Embryonic facial prominence (tissue), 1 donor: ENCODE data around the gene LMF1.

Experiments used
- DNase-seq: peaks from one replicate; pipeline ENCODE4 v3.0.0-alpha.2; 2016; ENCODE audit errors: extremely low spot score

Gene LMF1

DNA sequence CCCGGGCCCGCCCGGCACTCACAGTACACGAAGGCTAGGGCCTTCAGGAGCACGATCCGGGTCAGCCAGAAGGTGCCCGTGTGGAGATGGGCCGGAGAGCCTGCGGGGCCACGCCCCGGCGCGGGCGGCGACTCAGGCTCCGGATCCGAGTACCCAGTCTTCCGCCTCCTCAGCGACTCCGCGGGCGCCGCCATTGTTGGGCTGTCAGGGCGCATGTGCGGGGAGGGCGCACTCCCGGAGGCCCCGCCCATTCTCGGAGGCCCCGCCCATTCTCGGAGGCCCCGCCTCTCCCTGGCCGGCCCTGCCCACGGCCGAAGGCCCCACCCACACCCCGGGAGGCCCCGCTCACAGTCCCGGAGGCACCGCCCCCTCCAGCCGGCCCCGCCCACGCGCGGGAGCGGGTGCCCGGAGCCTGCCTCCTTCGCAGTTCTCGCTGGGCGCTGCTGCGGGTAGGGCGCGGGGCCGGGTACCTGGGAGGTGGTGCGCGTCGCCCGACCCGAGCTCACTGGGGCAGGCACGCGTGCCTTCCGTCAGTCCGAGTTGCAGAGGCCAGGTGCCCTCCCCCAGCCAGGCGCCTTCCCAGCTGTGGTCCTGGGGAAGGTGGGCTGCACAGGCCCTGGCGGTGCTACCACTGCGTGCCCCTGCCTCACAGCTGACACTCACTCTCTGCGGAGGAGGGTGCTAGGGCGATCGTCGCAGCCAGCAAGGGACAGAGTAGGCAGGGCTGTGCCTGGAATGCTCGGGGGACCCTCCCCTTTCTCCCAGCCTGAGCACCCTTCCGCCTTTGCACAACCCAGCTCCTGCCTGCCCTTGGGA lies at the start of gene LMF1:
Gene LMF1, minus strand, starts transcription at position 219 of the 816 bp plus-strand sequence. Its CDS starts 4 bp downstream, at position 215.
- peak; percentile 73 for DNase-seq

DNA sequence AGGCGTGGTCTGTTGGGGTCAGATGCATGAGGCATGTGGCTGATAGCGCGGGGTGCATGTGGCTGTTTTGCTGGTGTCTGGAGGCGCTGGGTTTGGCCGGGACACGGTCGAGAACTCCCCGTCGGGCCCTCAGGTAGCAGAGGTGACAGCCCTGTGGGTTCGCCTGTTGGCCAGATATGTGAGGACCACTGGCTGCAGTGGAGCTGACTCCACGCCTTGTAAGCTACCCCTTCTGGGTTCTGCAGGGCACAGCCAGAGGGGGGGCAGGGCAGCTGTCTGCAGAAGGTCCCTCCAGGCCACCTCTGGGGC lies 49.3 kb upstream of the LMF1 start:
- DNase-seq, result no peak

DNA sequence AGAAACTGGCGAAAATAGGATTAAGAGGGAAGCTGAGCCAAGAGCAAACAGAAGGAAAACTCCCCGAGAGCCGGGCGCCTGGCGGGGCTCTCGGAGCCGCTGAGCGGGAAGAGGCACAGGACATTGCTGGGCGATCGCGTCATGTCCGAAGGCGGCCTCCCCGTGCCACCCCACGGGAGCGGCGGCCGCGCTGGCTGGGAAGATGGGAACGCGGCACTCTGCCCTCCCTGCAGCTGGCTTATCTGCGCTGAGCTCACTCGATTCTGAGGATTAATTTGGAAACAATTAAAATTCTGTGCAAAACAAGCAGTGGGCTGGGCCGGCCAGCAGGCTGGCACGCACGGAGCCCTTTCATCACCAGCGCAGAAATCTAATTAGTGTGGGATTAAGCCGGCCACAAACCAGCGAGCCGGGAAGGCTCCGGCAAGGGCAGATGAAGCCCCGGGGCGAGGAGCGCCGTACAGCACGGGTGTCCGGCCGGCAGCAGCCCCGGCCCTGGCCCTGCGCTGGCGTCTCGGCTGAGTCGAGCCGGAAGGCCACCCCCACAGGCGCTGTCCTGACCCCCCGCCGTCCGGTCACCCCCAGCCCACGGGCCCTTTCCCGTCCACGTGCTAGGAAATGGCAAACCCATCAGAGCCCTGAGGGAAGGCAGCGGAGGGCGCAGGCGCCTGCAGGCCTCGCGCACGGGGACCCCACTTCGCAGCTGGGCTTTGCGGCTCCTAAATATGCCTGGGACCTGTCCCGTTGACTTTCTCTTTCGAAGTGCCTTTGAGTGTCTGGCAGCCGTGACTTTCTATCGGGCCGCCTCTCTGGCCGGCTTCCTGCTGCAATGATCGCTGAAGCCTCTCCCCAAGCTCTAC lies 48.7 kb upstream of the LMF1 start:
- no peak for DNase-seq

DNA sequence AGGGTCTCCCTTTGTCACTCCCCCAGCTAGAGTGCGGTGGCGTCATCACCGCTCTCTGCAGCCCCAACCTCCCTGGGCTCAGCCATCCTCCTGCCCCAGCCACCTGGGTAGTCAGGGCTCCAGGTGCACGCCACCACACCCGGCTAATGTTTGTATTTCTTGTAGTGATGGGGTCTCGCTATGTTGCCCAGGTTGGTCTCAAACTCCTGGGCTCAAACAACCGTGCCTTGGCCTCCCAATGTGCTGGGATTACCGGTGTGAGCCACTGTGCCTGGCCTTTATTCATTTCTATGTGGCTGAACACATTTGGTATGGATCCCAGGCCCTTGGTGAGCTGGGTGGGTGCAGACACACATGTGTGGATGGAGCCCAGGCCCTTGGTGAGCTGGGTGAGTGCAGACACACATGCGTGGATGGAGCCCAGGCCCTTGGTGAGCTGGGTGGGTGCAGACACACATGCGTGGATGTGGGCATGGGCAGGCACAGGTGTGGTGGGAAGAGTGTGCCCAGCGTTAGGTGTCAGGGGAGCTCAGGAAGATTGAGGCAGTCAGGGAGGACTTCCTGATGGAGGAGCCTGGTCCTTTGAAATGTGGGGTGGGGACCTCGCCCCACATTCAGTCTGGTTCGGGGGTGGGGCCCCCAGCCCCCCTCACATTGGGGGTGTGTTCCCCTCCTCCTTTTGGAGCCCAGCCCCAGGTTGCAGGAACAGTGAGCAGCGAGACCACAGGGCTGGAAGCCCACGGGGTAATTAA lies 47.8 kb upstream of the LMF1 start:
- no peak for DNase-seq

DNA sequence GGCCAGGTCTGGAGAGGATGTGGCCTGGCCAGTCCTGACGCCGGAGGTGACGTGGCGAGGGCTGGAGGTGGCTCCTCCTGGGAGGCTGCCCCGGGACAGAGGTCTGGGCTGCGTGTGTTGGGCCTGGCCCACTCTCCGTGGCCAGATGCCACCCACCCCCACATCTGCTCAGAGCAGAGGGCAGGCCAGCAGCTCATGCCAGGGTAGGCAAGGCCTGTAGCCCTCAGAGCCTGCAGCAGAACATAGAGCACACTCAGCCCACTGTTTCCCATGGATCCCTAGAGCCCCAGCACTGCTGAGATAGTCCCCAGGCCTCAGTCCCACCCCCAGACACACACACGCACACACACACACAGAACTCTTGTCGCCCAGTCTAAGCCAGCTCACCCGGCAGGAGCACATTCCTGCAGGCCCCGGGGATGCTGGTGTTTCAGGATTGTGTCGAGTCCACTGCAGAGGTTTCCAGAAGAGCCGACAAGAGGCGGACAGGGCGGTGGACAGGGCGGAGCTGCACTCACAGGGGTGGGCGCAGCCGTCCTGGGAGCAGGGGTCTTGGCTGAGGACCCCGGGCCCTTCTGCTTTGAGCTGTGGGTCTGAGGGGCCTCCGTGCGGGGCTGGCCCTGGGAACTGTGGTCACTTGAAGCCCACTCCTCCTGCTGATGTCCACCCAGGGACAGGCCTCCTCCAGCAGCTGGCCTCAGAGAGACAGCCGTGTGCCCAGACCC lies 44.1 kb upstream of the LMF1 start:
- DNase-seq, result no peak

DNA sequence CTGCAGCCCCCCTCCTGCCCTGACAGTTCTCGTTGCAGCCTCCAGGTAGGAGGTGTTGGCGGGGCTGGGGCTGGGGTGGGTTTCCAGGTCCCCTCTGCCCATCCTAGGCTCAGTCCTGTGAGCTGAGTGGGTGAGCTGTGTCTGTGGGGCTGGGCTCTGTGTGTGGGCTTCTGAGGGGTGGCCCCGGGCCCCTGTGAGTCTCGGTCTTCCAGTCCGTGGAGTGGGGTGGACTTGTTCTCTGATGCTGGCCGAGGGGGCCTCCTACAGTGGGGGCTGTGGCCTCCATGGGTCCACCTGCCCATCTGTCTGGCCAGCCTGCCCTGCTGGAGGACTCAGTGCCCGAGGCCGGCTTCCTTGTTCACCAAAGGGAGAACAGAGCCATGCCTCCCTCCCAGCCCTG lies 43.4 kb upstream of the LMF1 start:
- no peak for DNase-seq

DNA sequence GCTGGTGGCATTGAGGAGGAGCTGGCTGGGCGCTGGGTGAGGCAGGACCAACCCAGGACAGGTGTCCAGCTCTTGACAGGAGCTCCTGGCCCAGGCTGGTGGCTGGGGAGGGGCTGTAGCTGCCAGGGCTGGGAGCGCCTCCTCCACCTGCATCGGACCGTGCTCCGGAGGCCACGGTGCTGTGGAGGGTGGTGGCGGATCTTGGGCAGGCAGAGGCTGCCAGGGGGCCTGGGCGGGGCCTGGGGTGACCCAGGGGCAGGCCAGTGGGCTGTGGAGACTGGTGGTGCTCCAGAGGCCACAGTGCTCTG lies 42.8 kb upstream of the LMF1 start:
- DNase-seq, result no peak

DNA sequence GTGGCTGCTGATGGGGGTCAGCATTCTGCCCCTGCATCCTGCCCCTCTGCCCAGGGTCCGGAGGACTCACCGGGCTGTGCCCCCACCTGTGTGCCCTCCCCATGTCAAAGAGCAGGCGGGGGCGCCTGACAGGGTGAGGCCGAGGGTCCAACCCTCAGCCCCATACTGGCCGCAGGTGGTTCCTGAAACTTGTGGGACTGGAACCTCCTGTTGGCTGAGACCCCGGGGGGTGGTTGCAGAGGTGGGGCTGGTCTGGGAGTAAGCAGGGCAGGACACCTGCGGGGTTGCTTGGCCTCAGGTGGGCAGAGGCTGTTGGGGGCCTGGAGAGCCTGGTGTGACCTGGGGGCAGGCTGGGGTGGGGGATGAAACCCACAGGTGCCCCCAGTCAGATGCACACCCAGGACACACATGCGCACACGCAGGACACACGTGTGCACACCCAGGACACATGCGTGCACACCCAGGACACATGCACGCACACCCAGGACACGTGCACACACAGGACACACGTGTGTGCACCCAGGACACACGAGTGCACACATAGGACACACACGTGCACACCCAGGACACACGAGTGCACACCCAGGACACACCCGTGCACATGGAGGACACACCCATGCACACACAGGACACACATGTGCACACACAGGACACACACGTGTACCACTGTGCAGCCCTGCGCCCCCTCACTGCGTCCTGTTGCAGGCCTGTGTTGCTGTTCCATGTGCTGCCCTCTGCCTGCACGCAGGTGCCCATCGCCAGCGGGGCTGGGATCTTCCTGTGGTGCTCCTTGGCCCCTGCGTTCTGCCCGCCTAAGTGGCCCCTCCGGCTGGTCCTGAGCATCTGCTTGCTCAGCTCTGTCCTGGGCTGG lies 42.2 kb upstream of the LMF1 start:
- no peak for DNase-seq

DNA sequence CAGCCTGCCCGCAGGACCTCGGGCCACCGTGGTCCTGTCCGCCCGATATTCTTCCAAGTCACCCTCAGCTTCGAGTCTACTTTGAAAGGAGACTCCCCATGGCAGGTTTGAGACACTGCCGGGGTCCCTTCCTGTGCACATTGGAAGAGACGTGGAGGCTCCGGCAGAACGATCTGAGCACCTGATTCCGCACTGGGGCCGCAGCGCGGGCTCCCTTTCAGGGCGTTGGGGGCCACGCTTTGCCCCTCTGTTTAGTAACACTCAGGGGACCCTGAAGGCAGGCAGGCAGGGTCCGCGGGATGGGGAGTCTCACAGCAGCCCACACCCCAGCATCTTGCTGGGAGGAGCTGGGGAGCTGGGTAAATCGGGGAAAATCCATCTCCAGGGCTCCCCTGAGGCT lies 41.4 kb upstream of the LMF1 start:
- no peak for DNase-seq

DNA sequence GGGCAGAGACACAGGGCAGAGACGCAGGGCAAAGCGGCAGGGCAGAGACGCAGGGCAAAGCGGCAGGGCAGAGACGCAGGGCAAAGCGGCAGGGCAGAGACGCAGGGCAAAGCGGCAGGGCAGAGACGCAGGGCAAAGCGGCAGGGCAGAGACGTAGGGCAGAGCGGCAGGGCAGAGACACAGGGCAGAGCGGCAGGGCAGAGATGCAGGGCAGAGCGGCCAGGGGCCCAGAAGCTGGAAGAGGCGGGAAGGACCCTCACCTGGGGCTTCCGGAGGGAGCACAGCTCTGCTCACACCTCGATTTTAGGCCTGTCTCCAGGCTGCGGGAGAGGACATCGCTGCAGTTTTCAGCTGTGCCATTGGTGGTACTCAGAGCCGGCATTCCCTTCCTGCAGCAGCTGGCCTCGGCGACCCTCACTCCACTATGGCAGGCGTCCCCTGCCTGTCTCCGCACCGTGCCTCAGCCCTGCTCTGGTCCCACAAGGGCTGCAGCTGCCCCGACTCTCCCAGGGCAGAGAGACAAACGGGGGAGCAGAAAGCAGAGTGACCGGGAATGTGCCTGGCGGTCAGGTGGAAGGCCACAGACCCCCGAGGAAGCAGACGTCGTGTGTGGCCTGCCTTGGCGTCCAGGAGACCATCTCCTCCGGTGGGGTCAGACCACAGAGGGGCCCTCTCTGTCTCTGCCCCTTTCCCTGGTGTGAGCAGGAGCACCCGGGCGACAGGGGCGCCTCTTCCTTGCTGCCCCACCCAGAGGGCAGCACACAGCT lies 40.7 kb upstream of the LMF1 start:
- DNase-seq, result no peak

DNA sequence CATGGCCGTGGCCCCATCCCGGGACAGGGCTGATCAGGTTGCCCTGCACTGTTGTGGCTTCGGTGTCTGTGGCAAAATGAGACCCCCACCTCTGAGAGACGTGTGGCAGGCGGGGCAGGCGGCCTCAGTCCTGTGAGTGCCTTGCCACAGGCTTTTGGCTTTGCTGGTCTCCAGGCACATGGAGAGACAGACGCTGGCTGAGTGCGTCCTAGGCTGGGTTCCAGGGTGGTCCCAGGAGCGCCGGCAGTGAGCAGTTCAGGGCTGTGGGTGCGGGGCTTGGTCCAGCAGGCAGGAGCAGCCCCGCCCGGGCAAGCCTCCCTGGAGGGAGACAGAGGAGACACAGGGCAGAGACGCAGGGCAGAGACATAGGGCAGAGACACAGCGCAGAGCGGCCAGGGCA lies 40.0 kb upstream of the LMF1 start:
- no peak for DNase-seq

DNA sequence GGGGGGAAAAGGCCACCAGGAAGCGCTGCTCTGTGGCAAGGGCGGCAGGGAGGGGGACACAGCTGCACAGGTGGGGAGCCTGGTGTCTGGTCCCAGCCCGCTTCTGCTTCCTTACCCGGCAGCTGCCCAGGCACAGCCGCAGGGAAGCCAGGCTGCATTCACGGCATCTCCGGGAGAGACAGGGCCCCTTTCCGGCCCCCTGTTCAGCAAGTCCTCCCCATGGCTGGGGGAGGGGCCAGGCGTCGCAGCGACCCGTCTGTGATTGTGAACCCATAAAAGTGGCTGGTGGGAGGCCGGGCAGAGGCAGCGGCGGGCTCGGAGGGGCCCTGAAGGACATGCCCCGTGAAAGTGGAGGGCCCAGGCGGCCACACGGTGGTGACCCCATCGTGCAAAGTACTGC lies 39.5 kb upstream of the LMF1 start:
- no peak for DNase-seq

DNA sequence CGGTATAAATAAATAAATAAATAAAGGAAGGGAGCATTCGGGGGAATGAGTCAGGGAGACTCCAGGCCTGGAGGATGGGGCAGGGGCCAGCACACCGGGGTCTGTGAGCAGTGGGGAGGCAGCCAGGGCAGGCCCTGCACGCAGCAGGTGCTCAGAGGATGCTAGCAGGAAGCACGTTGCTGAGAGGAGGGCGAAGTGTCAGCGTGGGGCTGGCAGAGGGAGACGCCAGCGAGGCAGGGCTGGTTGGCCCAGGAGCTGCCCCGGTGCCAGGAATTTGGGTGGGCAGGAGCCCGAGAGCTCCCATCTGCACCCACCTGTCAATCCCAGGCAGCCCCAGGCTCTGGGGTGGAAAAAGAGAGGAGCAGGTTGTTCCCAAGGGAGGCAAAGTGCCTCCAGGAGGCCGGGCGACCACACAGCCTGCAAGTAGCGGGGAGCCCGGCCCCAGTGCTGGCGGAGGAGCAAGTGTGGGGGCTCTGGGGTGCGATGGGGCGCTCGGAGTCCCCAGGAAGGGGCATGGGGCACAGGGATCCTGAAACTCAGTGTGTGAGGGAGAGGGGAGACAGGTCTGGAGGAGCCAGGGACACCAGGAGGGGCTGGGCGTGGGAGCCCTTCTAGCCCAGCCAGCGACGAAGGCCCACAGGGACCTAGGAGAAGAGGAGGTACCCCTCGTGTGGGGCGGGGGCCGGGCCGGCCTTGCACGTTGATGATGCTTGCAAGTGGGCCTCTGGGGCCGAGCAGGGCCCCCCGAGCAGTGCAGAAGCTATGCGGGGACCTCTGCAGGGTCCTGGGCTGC lies 38.8 kb upstream of the LMF1 start:
- no peak for DNase-seq

DNA sequence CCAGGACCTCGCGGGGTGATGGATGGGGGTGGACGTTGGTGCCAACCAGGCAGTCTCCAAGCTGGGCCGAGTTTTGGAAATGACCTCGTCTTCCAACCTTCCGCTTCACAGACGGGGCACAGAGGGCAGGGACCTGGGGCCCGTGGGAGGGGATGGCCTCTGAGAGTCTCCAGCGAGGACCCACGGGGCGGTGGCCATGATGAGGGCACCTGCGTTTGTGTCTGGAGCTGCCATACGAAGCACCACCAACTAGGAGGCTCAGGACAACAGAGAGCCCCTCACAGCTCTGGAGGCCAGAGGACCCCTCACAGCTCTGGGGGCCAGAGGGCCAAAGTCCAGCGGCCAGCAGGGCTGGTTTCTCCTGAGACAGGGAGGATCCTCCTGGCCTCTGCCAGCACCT lies 37.3 kb upstream of the LMF1 start:
- DNase-seq, result no peak

DNA sequence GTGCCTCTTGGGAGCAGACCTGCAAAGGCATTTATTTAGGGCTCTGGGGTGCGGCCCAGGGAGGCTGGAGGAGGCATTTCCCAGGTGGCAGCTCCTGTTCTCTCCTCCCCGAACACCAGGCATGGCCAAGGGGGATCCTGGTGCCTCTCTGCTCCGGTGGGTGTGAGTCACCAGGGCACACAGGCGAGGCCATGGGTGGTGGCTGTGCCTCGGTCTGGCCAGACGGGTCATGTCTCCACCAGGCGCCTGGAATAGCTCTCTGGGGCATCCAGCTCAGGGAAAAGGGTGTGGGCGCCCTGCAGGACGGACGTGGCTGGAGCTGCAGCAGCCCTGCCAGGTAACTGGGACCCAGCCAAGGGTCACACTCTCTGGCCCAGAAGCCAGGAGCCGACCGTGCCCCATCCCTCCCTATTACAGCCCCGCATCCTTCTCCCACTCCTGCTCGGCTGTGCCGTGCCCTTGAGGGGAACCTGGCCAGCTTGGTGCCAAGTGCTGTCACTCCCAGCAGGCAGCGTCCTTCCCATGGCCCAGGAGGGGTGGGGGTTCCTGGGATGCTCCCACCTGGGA lies 36.6 kb upstream of the LMF1 start:
- no peak for DNase-seq

DNA sequence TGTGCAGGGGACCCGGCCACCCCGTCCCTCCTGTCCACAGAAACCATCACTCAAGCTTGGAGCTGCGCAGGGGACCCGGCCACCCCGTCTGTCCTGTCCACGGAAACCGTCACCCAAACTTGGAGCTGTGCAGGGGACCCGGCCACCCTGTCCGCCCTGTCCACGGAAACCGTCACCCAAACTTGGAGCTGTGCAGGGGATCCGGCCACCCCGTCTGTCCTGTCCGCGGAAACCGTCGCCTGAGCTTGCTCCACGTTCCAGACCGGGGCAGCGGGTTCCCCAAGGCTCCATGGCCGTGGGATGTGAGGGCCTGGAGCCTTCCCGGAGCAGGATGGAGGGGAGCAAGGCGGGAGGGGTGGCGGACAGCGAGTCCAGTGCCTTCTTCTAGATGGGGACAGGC lies 36.0 kb upstream of the LMF1 start:
- no peak for DNase-seq

DNA sequence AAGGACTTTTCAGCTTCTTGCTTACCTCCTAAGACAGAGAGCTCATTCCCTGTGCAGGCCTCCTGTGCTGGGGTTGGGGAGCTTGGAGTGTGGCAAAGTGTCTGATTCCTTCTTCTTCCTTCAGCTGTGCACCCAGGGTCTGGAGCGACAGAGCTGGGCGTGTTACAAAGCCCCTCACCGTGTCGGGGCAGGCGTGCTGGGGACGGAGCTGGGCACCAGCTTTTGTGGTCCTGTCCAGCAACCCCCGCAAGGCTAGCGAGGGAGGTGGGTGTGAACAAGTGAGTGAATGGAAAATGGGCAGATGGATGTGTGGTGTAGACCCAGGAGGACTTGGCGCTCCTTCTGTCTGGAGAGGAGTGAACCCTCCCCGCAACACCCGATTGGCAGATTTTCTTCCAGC lies 34.5 kb upstream of the LMF1 start:
- DNase-seq, result no peak

DNA sequence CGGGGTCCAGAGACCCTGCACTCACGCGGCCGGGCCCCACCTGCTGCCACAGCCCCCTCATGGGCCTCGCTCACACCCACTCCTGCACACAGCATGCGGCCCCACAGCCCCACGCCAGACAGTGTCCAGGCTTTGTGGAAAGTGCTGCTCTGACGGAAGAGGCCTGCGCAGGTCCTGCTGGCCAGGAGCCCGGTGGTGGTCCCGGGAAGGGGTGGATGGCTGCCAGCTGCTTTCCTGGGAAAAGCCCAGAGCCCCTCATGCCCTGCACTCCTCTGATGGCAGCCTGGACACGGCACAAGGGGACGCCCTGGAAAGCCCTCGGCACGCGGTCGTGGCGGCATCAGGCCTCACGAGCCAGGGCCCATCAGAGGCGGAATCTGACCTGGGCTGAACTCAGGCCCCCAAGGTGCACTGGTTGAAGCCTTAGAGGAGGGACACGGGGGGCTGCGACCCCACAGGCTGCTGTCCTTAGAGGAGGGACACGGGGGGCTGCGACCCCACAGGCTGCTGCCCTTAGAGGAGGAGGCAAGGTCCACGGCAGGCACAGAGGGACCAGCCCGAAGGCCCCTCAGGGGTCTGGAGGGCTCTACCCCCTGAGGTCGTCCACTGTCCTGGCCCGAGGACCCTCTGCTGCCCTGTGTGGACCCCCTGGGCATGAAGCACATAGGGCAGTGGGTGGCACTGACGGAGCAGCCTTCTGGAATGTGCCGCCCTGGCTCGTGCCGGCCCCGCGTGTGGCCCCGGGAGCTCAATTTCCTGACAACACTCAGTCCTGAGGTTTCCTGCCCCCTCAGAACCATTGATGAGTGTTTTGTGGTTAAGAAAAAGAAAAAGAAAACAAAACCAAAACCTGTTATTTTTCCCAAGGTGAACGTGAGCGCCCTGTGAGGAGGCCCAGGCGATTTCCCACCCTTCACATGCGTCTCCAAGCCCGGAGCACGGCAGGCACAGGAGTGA lies 32.9 kb upstream of the LMF1 start:
- DNase-seq, result no peak
